Lower lobe of right lung (tissue), 2 donors: ENCODE data around the gene SOCS6. TPM values are rescaled to one million over a fixed set of nuclear protein-coding genes. Genes with fewer than 3 reads are reported as not detected.
"Not testable (repeated sequence)": the region's sequence is repeated elsewhere in the genome, so short reads cannot be mapped to it uniquely, and the experiment has no call there.

Source experiments
- ATAC-seq, 2 donors: fragments of 200-7000 bp; cut with Tn5 transposase; one replicate each; pipeline ENCODE4 v1.9.1; 2020 to 2022; ENCODE audit warnings: mild to moderate bottlenecking in 2 of 2, moderate library complexity in 2 of 2
- DNase-seq: peaks from one replicate; pipeline ENCODE4 v3.0.0-alpha.2; 2020
- H3K27ac ChIP-seq: fragments of 200-600 bp; one replicate; pipeline ENCODE4 v1.8.0; 2022
- H3K27me3 ChIP-seq: fragments of 200-600 bp; one replicate; pipeline ENCODE4 v1.8.0; 2022; ENCODE audit warnings: low read depth
- H3K36me3 ChIP-seq: fragments of 200-600 bp; one replicate; pipeline ENCODE4 v1.8.0; 2022; ENCODE audit warnings: mild to moderate bottlenecking
- H3K4me1 ChIP-seq: fragments of 200-600 bp; one replicate; pipeline ENCODE4 v1.8.0; 2022
- H3K4me3 ChIP-seq: fragments of 200-600 bp; one replicate; pipeline ENCODE4 v1.8.0; 2022; ENCODE audit warnings: mild to moderate bottlenecking
- H3K9me3 ChIP-seq: fragments of 200-600 bp; one replicate; pipeline ENCODE4 v1.8.0; 2022
- CTCF ChIP-seq: fragments of 200-600 bp; IDR thresholded peaks from one replicate; pipeline ENCODE4 v1.8.0; 2022; ENCODE audit warnings: antibody characterized with exemption, mild to moderate bottlenecking
- intact Hi-C: fragments of 100-400 bp; cut with DNase I; formaldehyde crosslinking; loops from one replicate; pipeline ENCODE4 v1.11.0; 2022
- total RNA-seq: library from RNA; stranded (reverse); fragmentation: NEBNext Ultra II Directional; extraction: Animal tissue kit (Norgen Biotek cat#: 25700); gene quantifications from one replicate; pipeline ENCODE4 v1.2.1, GENCODE V29; 2021
- donor health status: DM: no; HTN: yes; CAD: no; lungs with severe emphysema.

SOCS6 gene
- total RNA-seq, 1 donor from 2014 or later, result 24.8 TPM

DNA sequence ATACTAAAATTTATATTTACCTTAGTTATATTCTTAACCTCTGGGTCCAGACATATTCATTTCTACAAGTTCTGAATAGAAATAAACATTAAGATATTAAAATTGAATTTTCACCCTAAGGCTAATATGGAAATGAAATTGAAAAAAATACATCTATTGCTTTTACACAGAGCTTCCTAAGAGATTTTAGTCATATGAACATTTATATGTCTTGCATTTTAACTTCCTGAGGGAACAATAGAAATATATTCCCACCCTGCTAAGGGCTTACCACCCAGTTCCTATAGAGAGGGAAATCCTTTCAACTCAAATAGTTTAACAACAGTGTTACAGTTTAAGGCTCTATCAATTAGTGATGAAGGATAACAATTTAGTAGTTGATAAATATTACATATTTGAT, 60.5 kb downstream of the SOCS6 start:
- no peak for ATAC-seq
- DNase-seq, result no peak
- TF ChIP-seq CTCF, result no peak
- H3K36me3 ChIP-seq, result peaks cover 7% of the 10 kb centered on the region
- no peaks in the 10 kb centered on the region for H3K27me3 ChIP-seq
- no peaks in the 10 kb centered on the region for H3K9me3 ChIP-seq
- intact Hi-C loops, result no loop called here
- H3K4me1 ChIP-seq, result no peaks in the 10 kb centered on the region
- no peak overlapping the region for H3K27ac ChIP-seq
- H3K4me3 ChIP-seq, result no peak overlapping the region

- TF ChIP-seq CTCF, result no peak
- Histone ChIP-seq H3K4me3 (no peak overlapping the region), H3K4me1 (no peaks in the 10 kb centered on the region), H3K27ac (no peak overlapping the region), H3K36me3 (peaks cover 7% of the 10 kb centered on the region), H3K9me3 (no peaks in the 10 kb centered on the region), H3K27me3 (no peaks in the 10 kb centered on the region)
- intact Hi-C loops, result no loop called here
- no peak for ATAC-seq
- DNase-seq, result no peak
Measured at GRCh38 chr18:70354080-70354479, 65.2 kb downstream of the SOCS6 start.

DNA sequence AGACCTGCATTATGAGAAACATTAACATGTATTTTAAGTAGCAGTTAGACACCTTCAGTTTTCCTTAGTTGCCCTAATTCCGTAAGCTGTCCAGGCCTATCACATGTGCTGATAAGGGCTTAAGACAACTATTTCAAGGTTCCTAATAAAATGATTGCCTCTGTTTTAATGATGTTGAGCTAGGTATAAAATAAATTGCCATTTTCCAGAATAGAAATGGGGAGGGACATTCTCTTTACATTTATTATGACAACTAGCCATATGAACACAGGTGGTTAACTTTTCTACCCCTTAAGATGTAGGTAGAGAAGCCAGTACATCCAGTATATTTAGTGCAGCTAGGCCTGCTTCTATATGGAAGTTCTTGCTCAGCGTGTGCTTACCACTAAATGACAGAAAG, 65.9 kb downstream of the SOCS6 start:
- H3K4me3 ChIP-seq, result no peak overlapping the region
- no peaks in the 10 kb centered on the region for H3K27me3 ChIP-seq
- intact Hi-C loops, result no loop called here
- ATAC-seq, result no peak
- H3K27ac ChIP-seq, result no peak overlapping the region
- no peak for TF ChIP-seq CTCF
- H3K9me3 ChIP-seq, result no peaks in the 10 kb centered on the region
- no peak for DNase-seq
- peaks cover 7% of the 10 kb centered on the region for H3K36me3 ChIP-seq
- no peaks in the 10 kb centered on the region for H3K4me1 ChIP-seq

GRCh38 chr18:70355620-70356385, 67.0 kb downstream of the SOCS6 start:
- H3K36me3 ChIP-seq, result peaks cover 7% of the 10 kb centered on the region
- DNase-seq (no peak), ATAC-seq (no peak)
- no peaks in the 10 kb centered on the region for H3K4me1 ChIP-seq
- no peaks in the 10 kb centered on the region for H3K9me3 ChIP-seq
- TF ChIP-seq CTCF, result no peak
- intact Hi-C loops, result no loop called here
- no peaks in the 10 kb centered on the region for H3K27me3 ChIP-seq
- no peak overlapping the region for H3K4me3 ChIP-seq
- H3K27ac ChIP-seq, result no peak overlapping the region

DNA sequence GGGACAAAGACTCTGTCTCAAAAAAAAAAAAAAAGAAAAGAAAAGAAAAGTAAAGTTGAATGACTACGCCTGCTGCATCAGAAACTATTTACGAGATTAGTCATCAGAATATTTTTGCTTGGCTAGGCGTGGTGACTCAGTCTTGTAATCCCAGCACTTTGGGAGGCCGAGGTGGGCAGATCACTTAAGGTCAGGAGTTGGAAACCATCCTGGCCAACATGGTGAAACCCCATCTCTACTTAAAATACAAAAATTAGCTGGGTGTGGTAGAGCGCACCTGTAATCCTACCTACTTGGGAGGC, 69.2 kb downstream of the SOCS6 start:
- H3K27me3 ChIP-seq, intact Hi-C loops, H3K27ac ChIP-seq, DNase-seq, H3K4me1 ChIP-seq, H3K4me3 ChIP-seq, H3K36me3 ChIP-seq, H3K9me3 ChIP-seq, ATAC-seq: not testable (repeated sequence)

- H3K9me3 ChIP-seq, result no peaks in the 10 kb centered on the region
- H3K4me1 ChIP-seq, result no peaks in the 10 kb centered on the region
- no peak overlapping the region for H3K27ac ChIP-seq
- H3K27me3 ChIP-seq, result no peaks in the 10 kb centered on the region
- intact Hi-C loops, result no loop called here
- TF ChIP-seq CTCF, result no peak
- H3K36me3 ChIP-seq, result no peaks in the 10 kb centered on the region
- no peak for ATAC-seq
- H3K4me3 ChIP-seq, result no peak overlapping the region
- DNase-seq, result no peak
Measured at GRCh38 chr18:70359071-70359470, 70.2 kb downstream of the SOCS6 start.
